CD4-positive, alpha-beta T cell treated with Interleukin-10 for 1 hour (primary cell): ENCODE data around the gene MZT1.
"Not testable (repeated sequence)": the region's sequence is repeated elsewhere in the genome, so short reads cannot be mapped to it uniquely, and the experiment has no call there.

Experiments
- DNase-seq: peaks from one replicate; pipeline ENCODE4 v3.0.0-alpha.2; 2020

Gene MZT1

GRCh38 chr13:72727417-72728289 lies at the start of gene MZT1, which contains the start of gene BORA:
Gene MZT1, minus strand, starts transcription at chr13:72727629. Its CDS starts 27 bp downstream, at chr13:72727602.
Gene BORA, plus strand, starts transcription at chr13:72727923. Its CDS starts 1,018 bp downstream, at chr13:72728941.
- DNase-seq: peak; percentile 96

GRCh38 chr13:72774019-72774418 lies 46.6 kb upstream of the MZT1 start:
- no peak for DNase-seq

GRCh38 chr13:72763411-72763810 lies 36.0 kb upstream of the MZT1 start:
- DNase-seq: no peak

- no peak for DNase-seq
Measured at GRCh38 chr13:72760189-72760588, 32.8 kb upstream of the MZT1 start.

GRCh38 chr13:72757792-72758535 lies 30.5 kb upstream of the MZT1 start:
- DNase-seq: no peak

- DNase-seq: no peak
Measured at GRCh38 chr13:72754111-72754510, 26.7 kb upstream of the MZT1 start.

- no peak for DNase-seq
Measured at GRCh38 chr13:72751220-72751619, 23.8 kb upstream of the MZT1 start.

GRCh38 chr13:72745260-72745659 lies 17.8 kb upstream of the MZT1 start:
- DNase-seq: no peak

- DNase-seq: no peak
Measured at GRCh38 chr13:72740015-72740414, 12.6 kb upstream of the MZT1 start.

- no peak for DNase-seq
Measured at GRCh38 chr13:72737033-72737432, 9.6 kb upstream of the MZT1 start.

- no peak for DNase-seq
Measured at GRCh38 chr13:72728290-72728605, 819 bp upstream of the MZT1 start.

GRCh38 chr13:72726726-72727416 lies 558 bp downstream of the MZT1 start:
- peak; percentile 39 for DNase-seq

- DNase-seq: not testable (repeated sequence)
Measured at GRCh38 chr13:72726185-72726584, 1.2 kb downstream of the MZT1 start.

GRCh38 chr13:72716776-72717175 lies 10.7 kb downstream of the MZT1 start:
- DNase-seq: no peak

- no peak for DNase-seq
Measured at GRCh38 chr13:72700509-72700908, 26.9 kb downstream of the MZT1 start.

GRCh38 chr13:72698164-72698563 lies 29.3 kb downstream of the MZT1 start:
- DNase-seq: no peak

- DNase-seq: no peak
Measured at GRCh38 chr13:72696579-72696978, 30.9 kb downstream of the MZT1 start.

GRCh38 chr13:72694314-72694713 lies 33.1 kb downstream of the MZT1 start:
- DNase-seq: no peak

- no peak for DNase-seq
Measured at GRCh38 chr13:72693832-72694231, 33.6 kb downstream of the MZT1 start.

- no peak for DNase-seq
Measured at GRCh38 chr13:72692884-72693514, 34.4 kb downstream of the MZT1 start.

GRCh38 chr13:72689181-72689696 lies 38.2 kb downstream of the MZT1 start:
- DNase-seq: no peak

- no peak for DNase-seq
Measured at GRCh38 chr13:72686766-72687165, 40.7 kb downstream of the MZT1 start.

GRCh38 chr13:72680353-72680752 lies 47.1 kb downstream of the MZT1 start:
- no peak for DNase-seq
